Bronchial epithelial cell (primary cell): ENCODE results near the gene IPPK. TPM values are rescaled to one million over a fixed set of nuclear protein-coding genes. Genes with fewer than 3 reads are reported as not detected.

Experiments used
- DNase-seq: peaks from one replicate; pipeline ENCODE4 v3.0.0-alpha.2; 2010; ENCODE audit warnings: low read depth
- FAIRE-seq: peaks from 2 replicates; lab custom pipeline; 2011; peaks lifted over from hg19 to GRCh38; lab: Jason Lieb, UNC
- H3K27me3 ChIP-seq: 2 replicates; pipeline ENCODE4 v1.5.1; 2011; ENCODE audit warnings: low read length; ENCODE audit not compliant: control insufficient read depth, insufficient read depth
- H3K36me3 ChIP-seq: 2 replicates; pipeline ENCODE4 v1.5.1; 2011; ENCODE audit warnings: low read length; ENCODE audit not compliant: control insufficient read depth, insufficient read depth
- H3K4me3 ChIP-seq: 2 replicates; pipeline ENCODE4 v1.5.1; 2011; ENCODE audit warnings: mild to moderate bottlenecking, low read depth, low read length, control low read depth
- CTCF ChIP-seq: IDR thresholded peaks from 2 replicates; pipeline ENCODE4 v1.5.1; 2011; ENCODE audit warnings: mild to moderate bottlenecking, moderate library complexity, low read length, control low read depth, inconsistent platforms; ENCODE audit not compliant: insufficient read depth, severe bottlenecking
- total RNA-seq: library from RNA; depleted of rRNA; stranded (reverse); fragments of >200 nt; gene quantifications from 2 replicates; pipeline ENCODE4 v1.2.1, GENCODE V29; 2014

IPPK gene
- total RNA-seq, 1 donor from 2014 or later, result 27.6 TPM

- FAIRE-seq (no peak), DNase-seq (no peak)
- H3K4me3 ChIP-seq, result no peak overlapping the region
- peaks cover 39% of the 10 kb centered on the region for H3K36me3 ChIP-seq
- H3K27me3 ChIP-seq, result no peaks in the 10 kb centered on the region
- no peak for TF ChIP-seq CTCF
These were observed 55.0 kb downstream of the IPPK start for GRCh38 chr9:92614763-92615461.

GRCh38 chr9:92614123-92614510 is 55.8 kb downstream of the IPPK start:
- no peaks in the 10 kb centered on the region for H3K27me3 ChIP-seq
- H3K36me3 ChIP-seq, result peaks cover 37% of the 10 kb centered on the region
- FAIRE-seq, result no peak
- no peak for TF ChIP-seq CTCF
- H3K4me3 ChIP-seq, result no peak overlapping the region
- DNase-seq, result no peak

- FAIRE-seq (no peak), DNase-seq (no peak)
- H3K36me3 ChIP-seq, result peaks cover 35% of the 10 kb centered on the region
- no peak for TF ChIP-seq CTCF
- no peak overlapping the region for H3K4me3 ChIP-seq
- H3K27me3 ChIP-seq, result no peaks in the 10 kb centered on the region
These were observed 56.4 kb downstream of the IPPK start for GRCh38 chr9:92613268-92614122.

GRCh38 chr9:92612816-92613215 is 57.1 kb downstream of the IPPK start:
- FAIRE-seq (no peak), DNase-seq (no peak)
- no peak overlapping the region for H3K4me3 ChIP-seq
- no peak for TF ChIP-seq CTCF
- H3K36me3 ChIP-seq, result peaks cover 30% of the 10 kb centered on the region
- no peaks in the 10 kb centered on the region for H3K27me3 ChIP-seq

GRCh38 chr9:92612292-92612691 is 57.6 kb downstream of the IPPK start:
- TF ChIP-seq CTCF, result no peak
- peak; percentile 36 for DNase-seq
- no peak overlapping the region for H3K4me3 ChIP-seq
- peaks cover 28% of the 10 kb centered on the region for H3K36me3 ChIP-seq
- peak; percentile 13 for FAIRE-seq
- no peaks in the 10 kb centered on the region for H3K27me3 ChIP-seq
